22Rv1 (cell line): ENCODE measurements around the gene ZBTB40.

ENCODE experiments used
- H3K27ac ChIP-seq: fragments of 450-650 bp; 2 replicates; pipeline ENCODE4 v1.5.1; 2017
- CTCF ChIP-seq: fragments of 450-650 bp; IDR thresholded peaks from 2 replicates; pipeline ENCODE4 v1.5.1; 2017; ENCODE audit warnings: mild to moderate bottlenecking
- ZFX ChIP-seq: fragments of 450-650 bp; IDR thresholded peaks from 2 replicates; pipeline ENCODE4 v1.6.1; 2017; ENCODE audit warnings: antibody characterized with exemption, borderline replicate concordance

ZBTB40 gene

DNA sequence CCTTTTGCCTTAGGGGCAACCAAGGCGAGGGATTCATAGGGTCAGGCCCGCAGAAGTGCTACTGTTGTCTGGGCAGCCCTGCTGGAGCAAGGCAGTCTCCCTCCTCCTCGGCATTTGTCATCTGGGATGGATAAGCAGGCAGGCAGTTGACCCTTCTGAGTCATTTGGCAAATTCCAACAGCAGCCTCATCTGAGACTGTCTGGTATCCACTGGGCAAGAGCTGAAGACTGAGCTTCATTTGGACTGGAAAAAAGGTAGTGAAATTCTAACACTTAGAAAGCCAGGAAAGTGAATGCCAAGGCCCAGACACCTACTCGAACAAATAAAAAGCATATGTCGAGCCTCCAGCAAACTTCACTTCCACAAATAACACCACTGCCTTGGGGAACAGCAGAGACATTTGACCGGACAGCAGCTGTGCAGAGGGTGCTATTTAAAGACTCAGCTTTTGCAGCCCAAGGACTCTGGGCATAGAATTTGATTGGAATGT is 4.0 kb upstream of the ZBTB40 start:
- TF ChIP-seq ZFX = no peak
- no peak for TF ChIP-seq CTCF
- no peak overlapping the region for H3K27ac ChIP-seq

- TF ChIP-seq CTCF (no peak), ZFX (no peak)
Observed at GRCh38 chr1:22449636-22450035, 2.0 kb upstream of the ZBTB40 start.

GRCh38 chr1:22450351-22451021 is 1.2 kb upstream of the ZBTB40 start:
- H3K27ac ChIP-seq = peak overlapping the region; percentile 81
- TF ChIP-seq ZFX (no peak), CTCF (no peak)

More at GRCh38 chr1:22449636-22450035, 2.0 kb upstream of the ZBTB40 start:
- H3K27ac ChIP-seq = no peak overlapping the region

- TF ChIP-seq CTCF (0 out of 2 replicates have a peak, but pooled peaks have one; percentile 17), ZFX (no peak)
- H3K27ac ChIP-seq = peak overlapping the region; percentile 81
Observed at GRCh38 chr1:22452481-22452957, 868 bp downstream of the ZBTB40 start.

GRCh38 chr1:22453181-22453580 is 1.5 kb downstream of the ZBTB40 start:
- TF ChIP-seq CTCF (no peak), ZFX (no peak)
- H3K27ac ChIP-seq = peak overlapping the region; percentile 81

DNA sequence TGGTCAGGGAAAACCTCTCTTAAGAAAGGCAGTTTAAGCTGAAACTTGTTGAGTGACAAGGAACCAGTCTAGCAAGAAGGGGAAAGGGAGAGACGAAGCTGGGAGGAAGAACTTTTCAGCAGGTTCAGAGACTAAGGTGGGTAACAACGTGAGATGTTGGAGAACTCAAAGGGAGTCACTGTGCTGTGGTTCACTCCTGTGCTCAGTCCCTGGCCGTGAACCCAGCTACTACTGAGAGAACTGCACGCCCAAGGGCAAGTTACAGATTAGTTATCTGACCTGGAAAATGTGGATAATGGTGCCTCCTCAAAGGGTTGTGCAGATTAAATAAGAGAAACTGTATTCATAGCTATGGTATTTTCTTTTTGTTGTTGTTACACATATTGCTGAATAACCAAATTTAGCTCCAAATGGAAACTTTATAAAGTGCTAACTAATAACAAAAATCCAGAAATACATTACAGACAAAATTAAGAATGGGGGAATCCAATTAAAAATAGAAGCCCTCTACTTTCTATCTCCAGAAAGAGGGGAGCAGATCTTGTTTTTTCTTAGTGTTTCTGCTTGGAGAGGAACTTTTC is 2.9 kb downstream of the ZBTB40 start:
- TF ChIP-seq CTCF (no peak), ZFX (no peak)

GRCh38 chr1:22457345-22457744 is 5.7 kb downstream of the ZBTB40 start:
- no peak overlapping the region for H3K27ac ChIP-seq
- no peak for TF ChIP-seq CTCF

More for the DNA sequence above, 2.9 kb downstream of the ZBTB40 start:
- no peak overlapping the region for H3K27ac ChIP-seq
